GM21717 (cell line): ENCODE data around the gene IMPDH1.

Experiments
- ATAC-seq: cut with Tn5 transposase; IDR thresholded peaks from one replicate; pipeline ENCODE4 v1.9.1; 2021; ENCODE audit warnings: mild to moderate bottlenecking, moderate library complexity; ENCODE audit not compliant: unreplicated experiment

The IMPDH1 gene

GRCh38 chr7:128406314-128407232 lies 3.2 kb downstream of the IMPDH1 start:
- ATAC-seq = no peak

- ATAC-seq = no peak
Observed at GRCh38 chr7:128405471-128406313, 4.1 kb downstream of the IMPDH1 start.

GRCh38 chr7:128404886-128405470 lies 4.8 kb downstream of the IMPDH1 start:
- no peak for ATAC-seq

- no peak for ATAC-seq
Observed at GRCh38 chr7:128404143-128404681, 5.6 kb downstream of the IMPDH1 start.

GRCh38 chr7:128403676-128404075 lies 6.1 kb downstream of the IMPDH1 start:
- no peak for ATAC-seq

GRCh38 chr7:128402356-128402755 lies 7.4 kb downstream of the IMPDH1 start:
- no peak for ATAC-seq

- no peak for ATAC-seq
Observed at GRCh38 chr7:128400566-128400965, 9.2 kb downstream of the IMPDH1 start.

- ATAC-seq = no peak
Observed at GRCh38 chr7:128399991-128400390, 9.8 kb downstream of the IMPDH1 start.

GRCh38 chr7:128398841-128399135 lies 11.0 kb downstream of the IMPDH1 start:
- ATAC-seq = no peak

GRCh38 chr7:128398016-128398840 lies 11.6 kb downstream of the IMPDH1 start:
- ATAC-seq = no peak

- ATAC-seq = no peak
Observed at GRCh38 chr7:128396357-128396756, 13.4 kb downstream of the IMPDH1 start.

GRCh38 chr7:128395748-128396147 lies 14.0 kb downstream of the IMPDH1 start:
- no peak for ATAC-seq

GRCh38 chr7:128394904-128395496 lies 14.8 kb downstream of the IMPDH1 start:
- no peak for ATAC-seq

- ATAC-seq = no peak
Observed at GRCh38 chr7:128393526-128394330, 16.1 kb downstream of the IMPDH1 start.

GRCh38 chr7:128392446-128393327 lies 17.1 kb downstream of the IMPDH1 start:
- ATAC-seq = no peak

GRCh38 chr7:128391805-128392204 lies 18.0 kb downstream of the IMPDH1 start:
- ATAC-seq = no peak

- ATAC-seq = no peak
Observed at GRCh38 chr7:128390871-128391565, 18.8 kb downstream of the IMPDH1 start.
